ENCODE results near the gene NIN.

The NIN gene

GRCh38 chr14:50785457-50786063 is 45.4 kb downstream of the NIN start:
- peak in 1 of 2 experiments; percentile 22 for DNase-seq

GRCh38 chr14:50784683-50785456 is 46.1 kb downstream of the NIN start:
- DNase-seq: no peak

GRCh38 chr14:50783563-50783962 is 47.4 kb downstream of the NIN start:
- no peak for DNase-seq

GRCh38 chr14:50780393-50780792 is 50.6 kb downstream of the NIN start:
- no peak for DNase-seq

- DNase-seq: no peak
These were observed 52.1 kb downstream of the NIN start for GRCh38 chr14:50778721-50779483.

- no peak for DNase-seq
These were observed 54.4 kb downstream of the NIN start for GRCh38 chr14:50776522-50776921.

- no peak for DNase-seq
These were observed 55.6 kb downstream of the NIN start for GRCh38 chr14:50775357-50775756.

- no peak for DNase-seq
These were observed 56.3 kb downstream of the NIN start for GRCh38 chr14:50774542-50775267.

GRCh38 chr14:50773632-50774541 is 57.1 kb downstream of the NIN start:
- peak; percentile 21 to 77 for DNase-seq

- no peak for DNase-seq
These were observed 58.5 kb downstream of the NIN start for GRCh38 chr14:50772412-50772811.

- DNase-seq: no peak
These were observed 60.4 kb downstream of the NIN start for GRCh38 chr14:50770586-50770985.

- DNase-seq: no peak
These were observed 61.0 kb downstream of the NIN start for GRCh38 chr14:50769863-50770500.

- no peak for DNase-seq
These were observed 62.3 kb downstream of the NIN start for GRCh38 chr14:50768680-50769079.

GRCh38 chr14:50766338-50766886 is 64.5 kb downstream of the NIN start:
- DNase-seq: no peak

- DNase-seq: peak; percentile 68 to 77
These were observed 67.5 kb downstream of the NIN start for GRCh38 chr14:50763382-50764007.

- no peak for DNase-seq
These were observed 68.0 kb downstream of the NIN start for GRCh38 chr14:50762931-50763300.

- no peak for DNase-seq
These were observed 68.7 kb downstream of the NIN start for GRCh38 chr14:50762001-50762930.

GRCh38 chr14:50759800-50760543 is 71.0 kb downstream of the NIN start:
- no peak for DNase-seq

- no peak for DNase-seq
These were observed 72.0 kb downstream of the NIN start for GRCh38 chr14:50758945-50759344.

All from NCI-H526 (cell line).